Adrenal gland (tissue), 5 donors: ENCODE results near the gene PERCC1.

Experiments used
- CTCF ChIP-seq, 6 experiments: fragments of 450-650 bp in 4 of 6; fragments of 200-600 bp in 2 of 6; sonication (generic) in 1 of 6; IDR thresholded peaks; 1 replicate in 5 of 6; 2 replicates in 1 of 6; pipeline versions ENCODE4 v1.5.1 to v1.8.0; 2016 to 2021; ENCODE audit warnings: antibody characterized with exemption in 6 of 6, mild to moderate bottlenecking in 2 of 6, moderate library complexity in 1 of 6
- POLR2A ChIP-seq, 2 donors: fragments of 450-650 bp; IDR thresholded peaks; one replicate each; pipeline ENCODE4 v1.6.1; 2017; ENCODE audit warnings: antibody characterized with exemption in 2 of 2, mild to moderate bottlenecking in 2 of 2, moderate library complexity in 1 of 2
- donor health status: DM: no; HTN: no; CAD: no.

- TF ChIP-seq POLR2A (IDR thresholded peaks at IDR 0.05) (no peak), CTCF (IDR thresholded peaks at IDR 0.05) (no peak)
Observed at GRCh38 chr16:1456951-1457350, 26.1 kb downstream of the PERCC1 start.
